GM21737 (cell line): ENCODE measurements around the gene PFN1.
"Not testable (repeated sequence)": the region's sequence is repeated elsewhere in the genome, so short reads cannot be mapped to it uniquely, and the experiment has no call there.

Source experiments
- ATAC-seq: cut with Tn5 transposase; IDR thresholded peaks from one replicate; pipeline ENCODE4 v1.9.1; 2021; ENCODE audit warnings: mild to moderate bottlenecking, moderate library complexity; ENCODE audit not compliant: unreplicated experiment

The PFN1 gene

DNA sequence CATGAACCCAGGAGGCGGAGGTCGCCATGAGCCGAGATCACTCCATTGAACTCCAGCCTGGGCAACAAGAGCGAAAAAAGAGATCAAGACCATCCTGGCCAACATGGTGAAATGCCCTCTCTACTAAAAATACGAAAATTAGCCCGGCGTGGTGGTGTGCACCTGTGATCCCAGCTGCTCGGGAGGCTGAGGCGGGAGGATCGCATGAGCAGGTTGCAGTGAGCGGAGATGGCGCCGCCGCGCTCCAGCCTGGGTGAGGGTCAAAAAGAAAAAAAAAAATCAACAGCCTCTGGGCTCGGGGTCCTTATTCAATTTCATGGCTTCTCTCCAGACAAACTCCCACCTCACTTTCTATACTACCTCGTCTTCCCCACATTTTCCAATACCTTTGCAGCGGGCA, 19.4 kb downstream of the PFN1 start:
- ATAC-seq: no peak

DNA sequence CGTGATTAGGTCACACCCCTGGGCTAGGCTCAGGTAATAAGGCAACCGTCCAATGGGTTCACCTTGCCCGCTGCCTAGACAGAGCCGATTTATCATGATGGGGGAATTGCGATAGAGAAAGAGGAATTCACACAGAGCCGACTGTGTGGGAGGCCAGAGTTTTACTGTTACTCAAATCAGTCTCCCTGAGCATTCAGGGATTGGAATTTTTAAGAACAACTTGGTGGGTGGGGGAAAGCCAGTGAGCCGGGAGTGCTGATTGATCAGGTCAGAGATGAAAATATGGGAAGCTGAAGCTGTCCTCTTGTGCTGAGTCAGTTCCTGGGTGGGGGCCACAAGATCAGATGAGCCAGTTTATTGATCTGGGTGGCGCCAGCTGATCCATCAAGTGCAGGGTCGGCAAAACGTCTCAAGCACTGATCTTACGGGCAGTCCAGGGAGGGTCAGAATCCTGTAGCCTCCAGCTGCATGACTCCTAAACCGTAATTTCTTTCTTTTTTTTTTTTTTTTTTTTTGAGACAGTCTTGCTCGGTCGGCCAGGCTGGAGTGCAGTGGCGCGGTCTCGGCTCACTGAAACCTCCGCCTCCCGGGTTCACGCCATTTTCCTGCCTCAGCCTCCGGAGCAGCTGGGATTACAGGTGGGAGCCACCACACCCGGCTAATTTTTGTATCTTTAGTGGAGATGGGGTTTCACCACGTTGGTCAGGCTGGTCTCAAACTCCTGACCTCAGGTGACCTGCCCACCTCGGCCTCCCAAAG, 21.6 kb downstream of the PFN1 start:
- not testable (repeated sequence) for ATAC-seq

DNA sequence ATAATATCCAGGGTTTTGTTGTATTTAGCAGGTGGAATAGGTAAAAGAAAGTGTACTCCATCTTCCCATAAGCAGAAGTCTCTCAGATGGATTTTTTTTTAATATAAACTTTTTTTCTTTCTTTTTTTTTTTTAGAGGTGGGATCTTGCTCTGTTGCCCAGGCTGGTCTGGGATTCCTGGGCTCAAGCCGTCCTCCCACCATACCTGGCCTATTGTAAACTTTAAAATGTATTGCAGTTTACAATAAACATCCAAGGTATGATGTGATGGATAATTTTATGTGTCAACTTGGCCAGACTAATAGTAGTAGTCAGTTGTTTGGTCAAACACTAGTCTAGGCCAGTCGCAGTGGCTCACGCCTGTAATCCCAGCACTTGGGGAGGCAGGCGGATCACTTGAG, 27.0 kb downstream of the PFN1 start:
- no peak for ATAC-seq

DNA sequence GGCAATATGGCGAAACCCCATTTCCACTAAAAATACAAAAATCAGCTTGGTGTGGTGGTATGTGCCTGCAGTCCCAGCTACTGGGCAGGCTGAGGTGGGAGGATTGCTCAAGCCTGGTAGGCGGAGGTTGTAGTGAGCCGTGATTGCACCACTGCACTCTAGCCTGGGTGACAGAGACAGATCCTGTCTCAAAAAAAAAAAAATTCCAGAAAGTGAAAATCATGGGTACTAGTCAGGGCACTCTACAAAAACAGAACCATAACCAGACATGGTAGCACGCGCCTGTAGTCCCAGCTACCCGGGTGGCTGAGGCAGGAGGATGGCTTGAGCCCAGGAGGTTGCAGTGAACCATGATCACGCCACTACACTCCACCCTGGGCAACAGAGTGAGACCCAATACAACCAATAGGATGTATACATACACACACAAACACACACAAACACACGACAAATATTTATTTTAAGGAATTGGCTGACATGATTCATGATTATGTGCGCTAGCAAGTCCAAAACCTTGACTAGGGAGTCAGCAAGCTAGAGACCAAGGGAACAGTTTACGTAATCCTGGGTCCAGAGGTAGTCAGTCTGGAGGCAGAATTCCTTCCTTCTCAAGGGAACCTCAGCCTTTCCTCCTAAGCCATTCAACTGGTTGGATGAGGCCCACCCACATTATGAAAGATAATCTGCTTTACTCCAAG, 27.8 kb downstream of the PFN1 start:
- no peak for ATAC-seq

DNA sequence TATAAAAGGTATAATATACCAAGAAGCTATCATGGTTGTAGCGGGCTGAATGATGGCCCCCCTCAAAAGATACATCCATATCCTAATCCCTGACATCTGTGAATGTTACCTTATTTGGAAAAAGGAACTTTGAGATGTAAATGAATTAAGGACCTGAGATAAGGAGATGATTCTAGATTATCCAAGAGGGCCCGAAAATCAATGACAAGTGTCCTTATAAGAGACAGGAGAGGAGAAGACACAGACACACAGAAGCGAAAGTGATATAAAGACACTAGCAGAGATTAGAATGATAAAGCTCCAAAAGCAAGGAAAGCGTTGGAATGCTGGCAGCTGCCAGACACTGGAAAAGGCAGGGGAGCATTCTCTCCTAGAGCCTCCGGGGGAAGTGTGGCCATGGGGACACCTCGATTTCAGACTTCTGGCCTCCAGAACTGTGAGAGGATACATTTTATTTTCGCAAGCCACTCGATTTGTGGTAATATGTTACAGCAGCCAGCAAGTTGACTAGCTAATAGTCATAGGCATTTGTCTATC, 28.8 kb downstream of the PFN1 start:
- no peak for ATAC-seq

- ATAC-seq: not testable (repeated sequence)
These were observed 33.8 kb downstream of the PFN1 start for GRCh38 chr17:4914551-4914950.

- ATAC-seq: no peak
These were observed 34.3 kb downstream of the PFN1 start for GRCh38 chr17:4913994-4914393.

- no peak for ATAC-seq
These were observed 39.4 kb downstream of the PFN1 start for GRCh38 chr17:4908711-4909496.

GRCh38 chr17:4908301-4908700, 40.0 kb downstream of the PFN1 start:
- no peak for ATAC-seq

GRCh38 chr17:4906642-4907041, 41.7 kb downstream of the PFN1 start:
- not testable (repeated sequence) for ATAC-seq

DNA sequence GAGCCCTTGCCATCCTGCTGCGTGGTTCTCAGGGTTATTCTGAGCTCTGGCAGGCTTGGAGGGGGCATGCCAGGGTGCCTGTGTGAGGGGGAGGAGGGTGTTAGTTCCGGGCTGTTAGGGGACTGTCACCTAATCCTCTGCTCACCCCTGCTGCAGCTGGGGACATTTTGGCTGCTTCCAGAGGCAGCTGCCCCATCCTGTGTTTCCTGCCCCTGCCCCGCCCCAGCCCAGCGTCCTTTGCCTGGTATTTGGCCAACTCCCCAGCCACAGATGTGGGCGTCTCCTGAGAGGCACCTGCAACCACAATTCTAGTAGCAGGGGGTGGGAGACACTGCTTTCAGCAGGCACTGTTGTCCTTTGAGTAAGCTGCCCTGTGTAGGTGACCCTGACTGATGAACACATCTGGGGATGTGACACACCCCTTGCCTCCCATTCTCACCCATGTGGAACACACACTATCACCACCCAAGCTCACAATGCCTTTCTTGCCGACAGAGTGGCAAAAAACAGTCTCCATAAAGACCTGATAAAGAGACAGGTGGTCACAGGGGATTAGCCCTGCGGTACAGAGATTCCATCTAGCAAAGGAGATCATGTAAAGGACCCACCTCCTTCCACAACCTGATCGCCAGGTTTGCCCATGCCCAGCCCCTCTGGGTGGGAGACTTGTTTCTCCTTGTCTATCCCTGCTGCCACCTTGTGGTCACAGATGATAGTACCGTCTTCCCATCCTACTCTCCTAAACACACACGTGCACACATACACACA, 45.1 kb downstream of the PFN1 start, which contains the start of gene CHRNE:
TSS of gene CHRNE (minus strand) at position 48 of the 768 bp plus-strand sequence. CDS start at position 13, 35 bp downstream.
- ATAC-seq: no peak

DNA sequence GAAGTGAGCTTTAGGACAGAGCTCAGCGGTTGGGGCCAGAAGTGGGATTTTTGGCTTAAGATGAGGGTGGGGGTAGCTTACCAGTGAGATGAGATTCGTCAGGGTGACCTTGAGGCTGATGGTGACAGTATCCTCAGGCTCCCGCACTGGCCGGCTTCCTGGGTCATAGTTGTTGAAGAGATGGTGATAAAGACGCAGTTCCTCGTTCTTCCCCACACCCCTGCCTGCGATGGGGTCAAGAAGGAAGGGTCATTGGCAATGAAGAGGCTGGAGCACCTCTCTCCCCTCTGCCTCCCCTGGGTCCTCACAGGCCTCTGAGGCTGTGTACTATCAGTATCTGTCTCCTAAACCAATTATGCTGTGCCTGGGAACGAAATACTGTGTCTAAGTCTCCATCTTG, 45.8 kb downstream of the PFN1 start:
- no peak for ATAC-seq

DNA sequence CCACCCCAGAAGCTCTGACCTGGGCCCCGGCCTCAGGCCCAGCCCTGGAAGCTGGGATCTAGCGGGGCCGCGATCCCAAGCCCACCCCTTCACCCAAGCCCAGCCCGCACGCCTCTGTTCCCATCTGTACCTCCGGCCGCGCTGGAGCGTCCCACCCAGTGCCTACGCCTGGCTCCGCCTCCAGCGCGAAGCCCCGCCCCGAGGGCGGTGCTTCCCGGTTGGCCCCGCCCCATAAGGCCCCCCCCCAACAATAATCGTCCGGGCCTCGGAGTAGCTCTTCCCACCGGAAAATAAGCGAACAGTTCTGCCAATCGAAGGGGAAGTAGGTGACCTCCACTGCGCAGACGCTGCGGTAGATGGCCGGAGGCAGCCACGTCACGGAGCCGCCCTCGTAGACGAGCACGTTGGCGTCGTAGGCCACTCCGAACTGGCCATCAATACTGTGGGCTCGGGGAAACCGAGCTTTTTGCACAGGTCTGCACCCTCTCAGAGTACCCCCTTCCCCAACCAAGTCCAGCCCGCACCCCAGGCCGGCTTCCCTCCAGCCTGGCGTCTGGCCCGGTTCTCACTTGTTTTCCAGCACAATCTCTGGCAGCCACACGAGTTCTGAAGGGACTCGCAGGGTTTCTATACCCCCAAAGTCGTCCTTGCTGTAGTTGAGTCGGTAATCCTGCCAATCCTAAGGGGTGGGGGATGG, 46.5 kb downstream of the PFN1 start:
- ATAC-seq: no peak

GRCh38 chr17:4901108-4901647, 47.2 kb downstream of the PFN1 start:
- no peak for ATAC-seq

- no peak for ATAC-seq
These were observed 47.9 kb downstream of the PFN1 start for GRCh38 chr17:4900231-4901107.

DNA sequence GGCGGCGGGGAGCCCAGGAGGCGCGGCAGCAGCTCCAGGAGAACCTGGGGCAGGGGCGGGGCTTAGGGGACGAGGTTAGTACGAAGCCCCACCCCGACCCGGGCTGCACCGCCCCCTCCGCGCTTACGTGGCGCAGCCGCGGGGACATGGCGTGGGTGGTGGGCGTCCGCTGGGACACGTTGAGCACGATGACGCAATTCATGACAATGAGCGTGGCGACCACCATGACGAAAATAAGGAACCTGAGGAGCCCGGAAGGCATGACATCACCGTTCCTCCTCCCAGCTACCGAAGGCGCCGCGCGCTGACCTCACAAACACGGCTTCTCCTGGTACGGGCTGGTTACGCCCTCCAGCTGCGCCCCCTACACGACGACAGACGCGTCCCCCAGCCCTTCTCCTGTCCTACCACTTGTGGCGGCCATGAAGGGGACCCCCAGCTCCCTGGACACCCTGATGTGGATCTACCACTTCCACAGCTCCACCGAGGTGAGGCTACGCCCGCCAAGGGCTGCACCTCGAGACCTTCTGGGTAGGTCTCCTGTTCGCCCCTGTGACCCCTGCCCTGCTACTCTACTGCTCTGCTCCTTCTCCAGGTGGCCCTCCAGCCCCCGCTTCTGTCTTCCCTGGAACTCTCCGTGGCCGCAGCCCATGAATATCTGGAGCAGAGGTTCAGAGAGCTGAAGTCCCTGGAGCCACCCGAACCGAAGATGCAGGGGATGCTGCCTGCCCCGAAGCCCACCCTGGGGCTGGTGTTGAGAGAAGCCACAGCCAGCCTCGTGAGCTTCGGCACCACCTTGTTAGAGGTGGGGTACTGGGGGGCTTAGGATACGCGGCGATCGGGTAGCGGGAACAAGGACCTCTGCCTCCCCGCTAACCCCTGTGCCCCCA, 48.7 kb downstream of the PFN1 start, which contains the start of gene C17orf107:
TSS of gene C17orf107 (plus strand) at position 196 of the 890 bp plus-strand sequence. CDS start at position 423, 227 bp downstream.
- ATAC-seq: no peak

- ATAC-seq: no peak
These were observed 49.4 kb downstream of the PFN1 start for GRCh38 chr17:4898927-4899326.

DNA sequence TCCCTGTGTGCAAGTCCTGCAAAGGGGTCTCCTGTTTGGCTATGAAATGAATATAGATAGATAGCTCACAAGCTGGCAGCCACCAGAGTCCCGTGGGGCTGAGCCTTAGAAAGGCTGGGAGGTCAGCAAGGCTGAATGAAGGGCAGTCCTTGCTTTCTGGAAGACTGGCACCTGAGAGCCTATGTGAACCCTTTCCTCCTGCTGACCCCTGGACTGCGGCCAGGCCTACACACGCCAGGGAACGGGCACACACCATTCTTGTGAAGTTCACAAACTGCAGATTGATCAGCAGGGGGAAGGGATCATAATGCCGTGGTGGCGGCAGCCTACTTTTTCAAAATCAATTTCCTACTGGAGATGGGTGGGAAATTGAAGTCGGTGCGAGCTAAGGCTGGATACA, 50.0 kb downstream of the PFN1 start:
- no peak for ATAC-seq
